Measurements from ENCODE around the gene ACP4. TPM values are rescaled to one million over a fixed set of nuclear protein-coding genes. Genes with fewer than 3 reads are reported as not detected.

Gene ACP4
- total RNA-seq, 2 donors from 2014 or later: not detected

- no peaks in the 10 kb centered on the region for H3K36me3 ChIP-seq
- no peaks in the 10 kb centered on the region for H3K9me3 ChIP-seq
- TF ChIP-seq CTCF (IDR thresholded peaks at IDR 0.05): no peak
- DNase-seq (ENCODE audit: low spot score): no peak
- no peak overlapping the region for H3K4me3 ChIP-seq
- H3K4me1 ChIP-seq: peaks cover 0 to 21% of the 10 kb centered on the region in 2 donors
- H3K27ac ChIP-seq: no peak overlapping the region
- peaks cover 9 to 33% of the 10 kb centered on the region in 2 donors for H3K27me3 ChIP-seq
These were observed 29.9 kb downstream of the ACP4 start for GRCh38 chr19:50820086-50820485.

DNA sequence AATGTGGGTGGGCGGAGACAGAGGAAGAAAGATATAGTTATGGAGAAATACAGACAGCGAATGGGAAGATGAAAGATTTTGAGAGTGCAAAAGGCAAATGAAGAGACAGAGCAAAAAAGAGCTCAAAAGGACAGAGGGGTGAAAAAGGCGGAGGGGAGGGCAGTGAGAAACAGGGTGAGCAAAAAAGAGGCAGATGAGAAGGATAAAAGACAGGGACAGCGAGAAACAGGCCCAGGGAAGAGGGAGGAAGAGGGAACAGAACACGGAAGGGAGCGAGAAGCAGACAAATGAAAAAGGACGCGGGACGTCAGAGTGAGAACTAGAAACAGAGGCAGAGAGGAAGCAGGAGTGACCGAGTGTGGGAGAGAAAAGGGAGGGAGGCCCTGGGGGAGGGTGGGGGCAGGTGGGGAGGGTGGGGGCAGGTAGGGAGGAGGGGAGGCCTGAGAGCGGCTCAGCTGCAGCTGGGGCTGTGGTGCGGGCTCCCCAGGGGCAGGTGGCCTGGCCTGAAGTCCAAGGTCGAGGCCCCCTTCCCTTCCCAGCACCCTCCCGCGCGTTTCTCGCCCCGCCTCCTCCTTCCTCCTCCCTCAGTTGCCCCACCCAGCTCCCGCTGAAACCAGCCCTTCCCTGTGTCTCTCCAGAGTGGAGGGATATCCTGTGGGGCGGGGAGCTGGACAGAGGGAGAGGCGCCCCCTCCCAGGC, 30.5 kb downstream of the ACP4 start:
- Histone ChIP-seq H3K9me3 (no peaks in the 10 kb centered on the region), H3K36me3 (no peaks in the 10 kb centered on the region), H3K4me3 (peak overlapping the region in 1 of 2 donors; percentile 22), H3K4me1 (peaks cover 0 to 21% of the 10 kb centered on the region in 2 donors), H3K27me3 (peaks cover 9 to 33% of the 10 kb centered on the region in 2 donors), H3K27ac (no peak overlapping the region)
- TF ChIP-seq CTCF (IDR thresholded peaks at IDR 0.05): no peak
- DNase-seq (ENCODE audit: low spot score): no peak

DNA sequence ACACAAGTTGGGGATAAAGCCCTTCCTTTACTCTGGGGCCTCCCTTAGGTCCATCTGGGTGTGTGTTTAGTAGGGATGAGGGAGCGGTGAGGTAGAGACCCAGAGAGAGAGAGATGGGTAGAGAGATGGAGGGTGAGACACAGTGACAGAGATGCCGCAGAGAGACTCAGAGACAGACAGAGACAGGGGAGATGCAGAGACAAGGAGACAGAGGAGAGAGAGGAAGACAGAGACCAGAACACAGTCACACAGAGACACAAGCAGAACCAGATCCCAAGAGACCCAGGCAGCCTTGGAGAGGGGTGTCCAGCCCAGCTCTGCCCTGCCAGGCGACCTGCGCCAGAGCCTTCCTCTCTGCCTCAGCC, 31.0 kb downstream of the ACP4 start:
- H3K27ac ChIP-seq: no peak overlapping the region
- H3K4me1 ChIP-seq: peaks cover 0 to 21% of the 10 kb centered on the region in 2 donors
- DNase-seq (ENCODE audit: low spot score): no peak
- TF ChIP-seq CTCF (IDR thresholded peaks at IDR 0.05): no peak
- H3K4me3 ChIP-seq: no peak overlapping the region
- H3K9me3 ChIP-seq: no peaks in the 10 kb centered on the region
- H3K36me3 ChIP-seq: no peaks in the 10 kb centered on the region
- H3K27me3 ChIP-seq: peaks cover 9 to 33% of the 10 kb centered on the region in 2 donors

- no peaks in the 10 kb centered on the region for H3K9me3 ChIP-seq
- peaks cover 0 to 21% of the 10 kb centered on the region in 2 donors for H3K4me1 ChIP-seq
- peaks cover 9 to 33% of the 10 kb centered on the region in 2 donors for H3K27me3 ChIP-seq
- TF ChIP-seq CTCF (IDR thresholded peaks at IDR 0.05): no peak
- no peak overlapping the region for H3K4me3 ChIP-seq
- H3K27ac ChIP-seq: no peak overlapping the region
- no peak for DNase-seq (ENCODE audit: low spot score)
- H3K36me3 ChIP-seq: no peaks in the 10 kb centered on the region
These were observed 31.4 kb downstream of the ACP4 start for GRCh38 chr19:50821622-50822021.

DNA sequence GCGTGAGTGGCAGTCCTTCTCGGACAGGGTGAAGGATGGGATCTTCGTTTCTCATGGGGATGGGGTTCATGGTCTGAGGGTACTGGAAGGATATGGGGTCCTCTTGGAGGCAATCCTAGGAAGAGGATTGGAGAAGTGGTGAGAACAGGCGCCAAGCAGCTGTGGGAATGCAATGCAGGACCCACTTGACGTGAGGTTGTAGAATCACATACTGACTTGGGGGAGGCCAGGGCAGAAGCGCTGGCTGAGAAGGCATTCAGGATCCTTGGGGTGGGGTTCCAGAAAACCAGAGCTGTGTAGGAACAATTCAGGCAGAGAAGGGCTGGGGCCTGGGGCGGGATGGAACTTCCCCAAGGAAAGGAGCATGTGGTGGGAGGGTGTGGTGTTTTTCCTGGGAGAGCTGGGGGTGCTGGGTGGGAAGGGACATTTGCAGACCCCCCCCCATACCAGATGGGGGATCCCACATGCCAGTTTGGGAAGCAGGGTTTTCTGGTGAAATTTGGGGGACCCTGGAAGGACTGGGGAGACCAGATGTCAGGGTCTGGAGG, 32.5 kb downstream of the ACP4 start:
- Histone ChIP-seq H3K36me3 (no peaks in the 10 kb centered on the region), H3K4me3 (no peak overlapping the region), H3K9me3 (no peaks in the 10 kb centered on the region), H3K27ac (no peak overlapping the region), H3K4me1 (peaks cover 0 to 21% of the 10 kb centered on the region in 2 donors), H3K27me3 (peaks cover 9 to 33% of the 10 kb centered on the region in 2 donors)
- no peak for TF ChIP-seq CTCF (IDR thresholded peaks at IDR 0.05)
- DNase-seq (ENCODE audit: low spot score): no peak
